Smooth muscle cell (in vitro differentiated cells): ENCODE data around the gene SYNJ2. TPM values are rescaled to one million over a fixed set of nuclear protein-coding genes. Genes with fewer than 3 reads are reported as not detected.

Experiments used
- DNase-seq: peaks from one replicate; lab custom pipeline; 2025; ENCODE audit not compliant: unreplicated experiment; lab: John Stamatoyannopoulos, UW
- H2AFZ ChIP-seq: fragments of 200-600 bp; sonication (generic); 2 replicates; pipeline ENCODE4 v1.6.0; 2016; ENCODE audit warnings: antibody characterized with exemption, low read depth, mild to moderate bottlenecking
- H3F3A ChIP-seq: fragments of 200-600 bp; sonication (generic); 2 replicates; pipeline ENCODE4 v1.6.0; 2017; ENCODE audit warnings: antibody characterized with exemption, low read depth
- H3K27ac ChIP-seq: fragments of 200-600 bp; sonication (generic); 2 replicates; pipeline ENCODE4 v1.5.1; 2016; ENCODE audit warnings: low read depth, mild to moderate bottlenecking
- H3K27me3 ChIP-seq: fragments of 200-600 bp; sonication (generic); 2 replicates; pipeline ENCODE4 v1.6.1; 2016; ENCODE audit warnings: low read depth, mild to moderate bottlenecking
- H3K36me3 ChIP-seq: fragments of 200-600 bp; sonication (generic); 2 replicates; pipeline ENCODE4 v1.5.1; 2016; ENCODE audit warnings: low read depth
- H3K4me1 ChIP-seq: fragments of 200-600 bp; sonication (generic); 2 replicates; pipeline ENCODE4 v1.5.1; 2016; ENCODE audit warnings: low read depth
- H3K4me2 ChIP-seq: fragments of 200-600 bp; sonication (generic); 2 replicates; pipeline ENCODE4 v1.6.0; 2016; ENCODE audit warnings: mild to moderate bottlenecking
- H3K4me3 ChIP-seq: fragments of 200-600 bp; sonication (generic); 2 replicates; pipeline ENCODE4 v1.5.1; 2016; ENCODE audit warnings: mild to moderate bottlenecking
- H3K79me2 ChIP-seq: fragments of 200-600 bp; sonication (generic); 2 replicates; pipeline ENCODE4 v1.6.0; 2016; ENCODE audit warnings: low read depth, mild to moderate bottlenecking
- H3K9ac ChIP-seq: fragments of 200-600 bp; sonication (generic); 2 replicates; pipeline ENCODE4 v1.6.0; 2016; ENCODE audit warnings: low read depth
- H3K9me3 ChIP-seq: fragments of 200-600 bp; sonication (generic); replicated peaks from 2 replicates; pipeline ENCODE4 v1.5.1; 2016; ENCODE audit warnings: low read depth
- H4K20me1 ChIP-seq: fragments of 200-600 bp; sonication (generic); 2 replicates; pipeline ENCODE4 v1.6.0; 2016; ENCODE audit warnings: low read depth
- WGBS: methylation state at CpG from one replicate; pipeline ENCODE4 v1.1.7; 2016; ENCODE audit warnings: low lambda C conversion rate; 5-methylcytosine and 5-hydroxymethylcytosine counted together
- polyA plus RNA-seq: library from polyadenylated mRNA; unstranded; fragments of >200 nt; fragmentation: Nextera tagmentation; extraction: Ambion mirVana; gene quantifications from 2 replicates; pipeline ENCODE4 v1.2.1, GENCODE V29; 2016
- total RNA-seq: library from RNA; depleted of rRNA; stranded (reverse); fragments of >200 nt; gene quantifications from 2 replicates; pipeline ENCODE4 v1.2.3, GENCODE V29; 2014
- TF ChIP-seq, protein P1 (sequence below): fragments of 200-600 bp; sonication (generic); IDR thresholded peaks from 2 replicates; pipeline ENCODE4 v1.5.1; 2017; ENCODE audit warnings: borderline replicate concordance, mild to moderate bottlenecking, antibody characterized with exemption; ENCODE audit not compliant: insufficient read depth, poor library complexity, severe bottlenecking

SYNJ2 gene
- total and polyA plus RNA-seq, 2 experiments from 2014 or later, result 6.0 to 6.1 TPM

DNA sequence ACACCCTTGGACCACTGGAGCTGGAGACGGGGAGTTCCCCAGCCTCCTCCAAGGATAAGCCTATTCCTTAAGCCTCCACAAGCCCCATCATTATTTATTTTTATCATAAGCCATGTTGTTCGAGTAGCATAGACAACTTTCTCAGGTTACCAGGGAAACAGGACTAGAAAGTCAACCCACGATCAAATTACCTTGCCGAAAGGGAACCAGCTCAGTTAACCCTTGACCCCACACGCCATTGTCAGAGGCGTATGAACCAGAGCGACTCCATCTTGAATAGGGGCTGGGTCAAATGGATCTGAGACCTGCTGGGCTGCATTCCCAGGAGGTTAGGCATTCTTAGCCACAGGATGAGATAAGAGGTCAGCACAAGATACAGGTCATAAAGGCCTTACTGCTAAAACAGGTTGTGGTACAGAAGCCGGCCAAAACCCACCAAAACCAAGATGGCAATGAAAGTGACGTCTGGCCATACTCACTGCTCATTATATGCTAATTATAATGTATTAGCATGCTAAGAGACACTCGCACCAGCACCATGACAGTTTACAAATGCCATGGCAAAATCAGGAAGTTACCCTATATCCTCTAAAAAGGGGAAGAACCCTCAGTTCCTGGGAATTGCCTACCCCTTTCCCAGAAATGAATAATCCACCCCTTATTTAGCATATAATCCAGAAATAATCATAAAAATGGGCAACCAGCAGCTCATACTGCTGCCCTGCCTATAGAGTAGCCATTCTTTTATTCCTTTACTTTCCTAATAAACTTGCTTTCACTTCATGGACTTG lies 22.4 kb downstream of the SYNJ2 start:
- Histone ChIP-seq H2AFZ (no peak overlapping the region), H3K27ac (peak overlapping the region; percentile 99), H4K20me1 (no peaks in the 10 kb centered on the region), H3K9me3 (no peaks in the 10 kb centered on the region), H3K27me3 (no peaks in the 10 kb centered on the region), H3K36me3 (no peaks in the 10 kb centered on the region), H3K9ac (peak overlapping the region; percentile 91), H3K4me1 (peaks cover 16% of the 10 kb centered on the region), H3K4me3 (no peak overlapping the region), H3F3A (peaks cover 21% of the 10 kb centered on the region), H3K79me2 (peaks cover 31% of the 10 kb centered on the region), H3K4me2 (peak overlapping the region; percentile 70)
- no peak for DNase-seq
- TF ChIP-seq, protein P1, sequence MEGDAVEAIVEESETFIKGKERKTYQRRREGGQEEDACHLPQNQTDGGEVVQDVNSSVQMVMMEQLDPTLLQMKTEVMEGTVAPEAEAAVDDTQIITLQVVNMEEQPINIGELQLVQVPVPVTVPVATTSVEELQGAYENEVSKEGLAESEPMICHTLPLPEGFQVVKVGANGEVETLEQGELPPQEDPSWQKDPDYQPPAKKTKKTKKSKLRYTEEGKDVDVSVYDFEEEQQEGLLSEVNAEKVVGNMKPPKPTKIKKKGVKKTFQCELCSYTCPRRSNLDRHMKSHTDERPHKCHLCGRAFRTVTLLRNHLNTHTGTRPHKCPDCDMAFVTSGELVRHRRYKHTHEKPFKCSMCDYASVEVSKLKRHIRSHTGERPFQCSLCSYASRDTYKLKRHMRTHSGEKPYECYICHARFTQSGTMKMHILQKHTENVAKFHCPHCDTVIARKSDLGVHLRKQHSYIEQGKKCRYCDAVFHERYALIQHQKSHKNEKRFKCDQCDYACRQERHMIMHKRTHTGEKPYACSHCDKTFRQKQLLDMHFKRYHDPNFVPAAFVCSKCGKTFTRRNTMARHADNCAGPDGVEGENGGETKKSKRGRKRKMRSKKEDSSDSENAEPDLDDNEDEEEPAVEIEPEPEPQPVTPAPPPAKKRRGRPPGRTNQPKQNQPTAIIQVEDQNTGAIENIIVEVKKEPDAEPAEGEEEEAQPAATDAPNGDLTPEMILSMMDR, result no peak
- 58% methylated on average over 10 of the region's 10 CpGs for WGBS

DNA sequence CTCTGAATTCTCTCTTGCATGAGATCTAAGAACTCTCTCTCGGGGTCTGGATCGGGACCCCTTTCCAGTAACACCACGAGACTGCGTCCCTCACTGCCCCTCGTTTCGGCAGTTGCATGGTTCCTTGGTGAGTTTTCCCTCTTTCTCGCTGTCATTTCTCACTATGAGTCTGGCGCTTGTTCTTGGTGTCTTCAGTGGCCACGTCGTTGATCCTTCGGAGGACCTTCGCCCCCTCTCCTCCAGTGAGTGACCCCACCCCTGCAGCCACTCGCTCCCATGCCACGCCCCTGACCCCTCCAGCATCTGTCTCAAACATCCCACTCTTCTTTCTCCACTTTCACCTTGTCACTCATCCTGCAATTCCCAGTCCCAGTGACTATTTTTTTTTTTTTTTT lies 23.0 kb downstream of the SYNJ2 start:
- WGBS, result 97% methylated on average over 14 of the region's 14 CpGs
- TF ChIP-seq, protein P1, result no peak
- peak overlapping the region; percentile 91 for H3K9ac ChIP-seq
- no peak for DNase-seq
- peaks cover 37% of the 10 kb centered on the region for H3K79me2 ChIP-seq
- no peak overlapping the region for H2AFZ ChIP-seq
- H3K36me3 ChIP-seq, result no peaks in the 10 kb centered on the region
- peaks cover 16% of the 10 kb centered on the region for H3K4me1 ChIP-seq
- no peak overlapping the region for H3K4me3 ChIP-seq
- no peaks in the 10 kb centered on the region for H3K9me3 ChIP-seq
- peak overlapping the region; percentile 99 for H3K27ac ChIP-seq
- no peaks in the 10 kb centered on the region for H3K27me3 ChIP-seq
- H3F3A ChIP-seq, result peaks cover 21% of the 10 kb centered on the region
- no peaks in the 10 kb centered on the region for H4K20me1 ChIP-seq
- peak overlapping the region; percentile 70 for H3K4me2 ChIP-seq

DNA sequence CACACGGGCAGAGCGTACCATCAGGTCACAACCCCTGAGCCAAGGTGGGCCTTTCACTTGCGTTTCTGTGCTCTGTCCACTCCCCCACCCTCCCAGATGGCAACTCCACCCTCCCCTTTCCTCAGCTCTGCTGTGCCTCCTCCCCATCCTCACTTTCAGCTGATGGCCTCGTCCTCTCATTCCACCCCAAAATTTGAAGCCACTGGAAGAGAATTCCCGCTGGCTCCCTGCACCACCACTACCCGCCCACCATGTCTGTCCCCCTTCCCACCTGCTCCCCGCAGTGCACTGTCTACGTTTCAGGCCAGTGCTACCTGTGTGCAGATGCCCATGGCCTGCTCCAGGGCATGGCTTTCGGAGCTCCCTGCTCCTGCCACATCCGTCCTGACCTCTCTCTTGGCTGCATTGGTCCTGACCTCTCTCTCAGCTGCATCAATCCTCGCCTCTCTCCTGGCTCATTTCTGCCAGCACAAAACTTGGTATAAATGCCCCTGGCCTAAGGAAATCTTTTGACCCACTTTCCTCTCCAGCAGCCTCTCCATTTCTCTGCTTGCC lies 24.0 kb downstream of the SYNJ2 start:
- TF ChIP-seq, protein P1, result no peak
- no peaks in the 10 kb centered on the region for H3K36me3 ChIP-seq
- H3K27me3 ChIP-seq, result no peaks in the 10 kb centered on the region
- H3F3A ChIP-seq, result peaks cover 21% of the 10 kb centered on the region
- no peaks in the 10 kb centered on the region for H3K9me3 ChIP-seq
- no peak overlapping the region for H3K27ac ChIP-seq
- peaks cover 16% of the 10 kb centered on the region for H3K4me1 ChIP-seq
- H3K4me3 ChIP-seq, result no peak overlapping the region
- no peak for DNase-seq
- H3K9ac ChIP-seq, result no peak overlapping the region
- WGBS, result 98% methylated on average over 9 of the region's 11 CpGs
- H4K20me1 ChIP-seq, result no peaks in the 10 kb centered on the region
- no peak overlapping the region for H3K4me2 ChIP-seq
- H2AFZ ChIP-seq, result no peak overlapping the region
- H3K79me2 ChIP-seq, result peaks cover 47% of the 10 kb centered on the region
